ENCODE results near the gene SURF4. TPM values are rescaled to one million over a fixed set of nuclear protein-coding genes. Genes with fewer than 3 reads are reported as not detected.

SURF4 gene
- total RNA-seq, 1 experiment from 2014 or later, result 214 TPM

GRCh38 chr9:133334161-133334560, 41.7 kb downstream of the SURF4 start:
- Histone ChIP-seq H3K36me3 (ENCODE audit: insufficient read depth, low read length, poor library complexity, severe bottlenecking) (peaks cover 49% of the 10 kb centered on the region), H3K4me3 (ENCODE audit: low read depth, low read length, poor library complexity, severe bottlenecking) (no peak overlapping the region), H3K27ac (ENCODE audit: low read depth, low read length, poor library complexity, severe bottlenecking) (no peak overlapping the region), H3K9me3 (ENCODE audit: low read depth, low read length, poor library complexity, severe bottlenecking) (no peaks in the 10 kb centered on the region), H3K4me1 (ENCODE audit: insufficient read depth, low read length, poor library complexity, severe bottlenecking) (peaks cover 14% of the 10 kb centered on the region), H3K27me3 (replicated peaks; ENCODE audit: insufficient read depth, low read depth, low read length, poor library complexity) (no peaks in the 10 kb centered on the region)
- ChIA-PET CTCF (no interaction called here), POLR2A (ENCODE audit: low non-redundant PET) (no interaction called here)
- TF ChIP-seq CTCF (conservative IDR thresholded peaks at IDR 0.05; ENCODE audit: low read depth, low read length) (no peak), EZH2 (IDR thresholded peaks at IDR 0.05; ENCODE audit: borderline replicate concordance, low read depth, low read length, poor library complexity, severe bottlenecking) (no peak)
- no peak for DNase-seq (ENCODE audit: low spot score)
- BruUV-seq (replicated peaks), result no TSS peak
- intact Hi-C loops (cut with micrococcal nuclease; ENCODE audit: unreplicated experiment), result no loop called here

DNA sequence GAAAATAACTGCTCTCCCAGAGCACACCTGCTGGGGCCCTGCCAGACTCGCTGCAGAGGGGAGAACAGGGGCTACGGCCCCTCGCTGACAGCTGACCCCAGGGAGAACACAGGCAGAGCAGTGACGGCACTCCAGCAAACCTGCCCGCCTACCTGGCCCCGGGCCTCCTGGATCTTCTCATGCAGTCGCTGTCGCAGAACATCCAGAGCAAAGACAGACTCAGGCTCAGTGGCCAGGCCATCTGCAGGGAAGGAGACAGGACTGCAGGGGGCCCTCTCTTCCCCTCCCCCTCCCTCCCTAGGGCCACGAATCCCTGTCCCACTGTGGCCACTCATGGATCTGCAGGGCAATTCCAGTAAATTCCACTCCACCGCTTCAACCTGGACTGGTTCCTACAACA, 42.3 kb downstream of the SURF4 start:
- intact Hi-C loops (cut with micrococcal nuclease; ENCODE audit: unreplicated experiment), result no loop called here
- TF ChIP-seq EZH2 (IDR thresholded peaks at IDR 0.05; ENCODE audit: borderline replicate concordance, low read depth, low read length, poor library complexity, severe bottlenecking) (no peak), CTCF (conservative IDR thresholded peaks at IDR 0.05; ENCODE audit: low read depth, low read length) (no peak)
- Histone ChIP-seq H3K4me3 (ENCODE audit: low read depth, low read length, poor library complexity, severe bottlenecking) (no peak overlapping the region), H3K27ac (ENCODE audit: low read depth, low read length, poor library complexity, severe bottlenecking) (no peak overlapping the region), H3K4me1 (ENCODE audit: insufficient read depth, low read length, poor library complexity, severe bottlenecking) (peaks cover 14% of the 10 kb centered on the region), H3K27me3 (replicated peaks; ENCODE audit: insufficient read depth, low read depth, low read length, poor library complexity) (no peaks in the 10 kb centered on the region), H3K36me3 (ENCODE audit: insufficient read depth, low read length, poor library complexity, severe bottlenecking) (peaks cover 49% of the 10 kb centered on the region), H3K9me3 (ENCODE audit: low read depth, low read length, poor library complexity, severe bottlenecking) (no peaks in the 10 kb centered on the region)
- no TSS peak for BruUV-seq (replicated peaks)
- ChIA-PET POLR2A (ENCODE audit: low non-redundant PET) (no interaction called here), CTCF (no interaction called here)
- no peak for DNase-seq (ENCODE audit: low spot score)

- intact Hi-C loops (cut with micrococcal nuclease; ENCODE audit: unreplicated experiment), result no loop called here
- TF ChIP-seq CTCF (conservative IDR thresholded peaks at IDR 0.05; ENCODE audit: low read depth, low read length) (no peak), EZH2 (IDR thresholded peaks at IDR 0.05; ENCODE audit: borderline replicate concordance, low read depth, low read length, poor library complexity, severe bottlenecking) (no peak)
- peaks cover 49% of the 10 kb centered on the region for H3K36me3 ChIP-seq (ENCODE audit: insufficient read depth, low read length, poor library complexity, severe bottlenecking)
- H3K4me1 ChIP-seq (ENCODE audit: insufficient read depth, low read length, poor library complexity, severe bottlenecking), result peaks cover 14% of the 10 kb centered on the region
- H3K27ac ChIP-seq (ENCODE audit: low read depth, low read length, poor library complexity, severe bottlenecking), result no peak overlapping the region
- no TSS peak for BruUV-seq (replicated peaks)
- ChIA-PET CTCF (no interaction called here), POLR2A (ENCODE audit: low non-redundant PET) (no interaction called here)
- H3K4me3 ChIP-seq (ENCODE audit: low read depth, low read length, poor library complexity, severe bottlenecking), result no peak overlapping the region
- DNase-seq (ENCODE audit: low spot score), result no peak
- H3K27me3 ChIP-seq (replicated peaks; ENCODE audit: insufficient read depth, low read depth, low read length, poor library complexity), result no peaks in the 10 kb centered on the region
- no peaks in the 10 kb centered on the region for H3K9me3 ChIP-seq (ENCODE audit: low read depth, low read length, poor library complexity, severe bottlenecking)
Observed at GRCh38 chr9:133333011-133333410, 42.8 kb downstream of the SURF4 start.

Measured in A673 (cell line).